GM18520 (cell line): Measurements from ENCODE around the gene NDUFA13.

Experiments used
- ATAC-seq: cut with Tn5 transposase; IDR thresholded peaks from one replicate; pipeline ENCODE4 v1.9.1; 2021; ENCODE audit not compliant: unreplicated experiment

Gene NDUFA13

GRCh38 chr19:19531951-19532805 is 16.2 kb downstream of the NDUFA13 start:
- ATAC-seq: no peak

- no peak for ATAC-seq
These were observed 17.0 kb downstream of the NDUFA13 start for GRCh38 chr19:19532806-19533701.

DNA sequence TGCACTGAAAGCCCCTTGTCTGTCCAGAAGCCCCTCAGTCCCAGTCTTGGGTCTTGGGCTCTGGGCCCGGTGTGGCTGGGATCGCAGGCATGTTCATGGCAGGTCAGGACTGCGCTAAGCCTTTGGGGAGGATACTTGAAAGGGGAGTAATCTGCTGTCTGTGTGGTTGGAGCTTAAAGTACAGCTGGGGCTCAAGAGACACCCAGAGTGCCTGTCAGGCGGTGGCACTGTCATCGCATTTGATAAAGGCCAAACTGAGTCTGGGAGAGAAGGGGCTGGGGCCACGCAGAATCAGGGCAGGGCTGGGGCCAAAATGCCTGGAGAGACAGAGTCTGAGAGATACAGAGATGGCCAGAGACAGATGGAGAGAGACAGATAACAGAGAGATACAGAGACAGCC is 17.8 kb downstream of the NDUFA13 start:
- no peak for ATAC-seq

- no peak for ATAC-seq
These were observed 18.7 kb downstream of the NDUFA13 start for GRCh38 chr19:19534556-19535265.

GRCh38 chr19:19535311-19536191 is 19.5 kb downstream of the NDUFA13 start:
- no peak for ATAC-seq

GRCh38 chr19:19537075-19538048 is 21.3 kb downstream of the NDUFA13 start:
- no peak for ATAC-seq

- no peak for ATAC-seq
These were observed 22.2 kb downstream of the NDUFA13 start, which contains the start of gene CILP2 for GRCh38 chr19:19538061-19538784. CILP2 (plus strand) TSS chr19:19538265; CDS start chr19:19538350, 85 bp downstream.

- ATAC-seq: no peak
These were observed 22.8 kb downstream of the NDUFA13 start for GRCh38 chr19:19538785-19539166.

DNA sequence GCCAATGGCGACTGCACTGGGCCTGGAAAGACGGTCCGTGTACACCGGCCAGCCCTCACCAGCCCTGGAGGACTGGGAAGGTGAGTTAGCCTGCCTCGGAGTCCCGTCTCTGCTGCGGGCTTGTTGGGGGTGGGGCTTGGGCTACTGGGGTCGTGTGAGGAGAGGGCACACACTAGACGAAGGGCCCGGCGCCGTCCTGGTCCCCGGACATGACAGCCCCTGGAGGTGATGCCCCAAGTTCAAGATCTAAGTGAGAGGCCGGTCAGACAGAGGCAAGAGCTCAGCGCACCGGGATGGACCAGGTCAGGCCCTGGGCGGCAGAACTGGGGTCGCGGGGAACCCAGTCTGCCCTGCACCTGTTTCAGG is 23.7 kb downstream of the NDUFA13 start:
- ATAC-seq: no peak

- no peak for ATAC-seq
These were observed 24.2 kb downstream of the NDUFA13 start for GRCh38 chr19:19540064-19540714.

- ATAC-seq: no peak
These were observed 24.9 kb downstream of the NDUFA13 start for GRCh38 chr19:19540715-19541515.

- no peak for ATAC-seq
These were observed 25.6 kb downstream of the NDUFA13 start for GRCh38 chr19:19541616-19542015.

GRCh38 chr19:19542507-19542906 is 26.5 kb downstream of the NDUFA13 start:
- ATAC-seq: no peak

DNA sequence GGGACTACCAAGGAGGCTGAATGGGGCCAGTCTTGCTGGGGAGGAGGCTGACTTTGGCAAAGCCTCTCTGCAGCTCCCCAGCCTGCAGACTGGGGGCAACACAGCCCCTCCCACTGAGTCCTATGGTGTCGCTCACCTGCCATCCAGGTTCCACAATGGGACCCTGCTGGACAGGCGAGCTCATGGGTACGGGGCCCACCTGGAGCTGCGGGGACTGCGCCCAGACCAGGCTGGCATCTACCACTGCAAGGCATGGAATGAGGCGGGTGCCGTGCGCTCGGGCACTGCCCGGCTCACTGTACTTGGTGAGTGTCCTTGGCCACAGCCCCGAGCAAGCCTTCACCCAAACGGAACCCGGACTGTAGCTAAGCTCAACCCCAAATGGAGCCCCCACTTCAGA is 27.1 kb downstream of the NDUFA13 start:
- ATAC-seq: no peak

- ATAC-seq: no peak
These were observed 27.6 kb downstream of the NDUFA13 start for GRCh38 chr19:19543640-19544039.

GRCh38 chr19:19544257-19544953 is 28.4 kb downstream of the NDUFA13 start:
- no peak for ATAC-seq
